Neuronal stem cell (in vitro differentiated cells): ENCODE data around the gene TRIM74.
"Not testable (repeated sequence)": the region's sequence is repeated elsewhere in the genome, so short reads cannot be mapped to it uniquely, and the experiment has no call there.

Experiments used
- DNase-seq: peaks from one replicate; pipeline ENCODE4 v3.0.0-alpha.2; 2013; ENCODE audit warnings: low spot score
- H2AFZ ChIP-seq: one replicate; pipeline ENCODE4 v1.6.1; 2013; ENCODE audit warnings: mild to moderate bottlenecking, low read length, inconsistent platforms
- H2AK5ac ChIP-seq: 2 replicates; pipeline ENCODE4 v1.6.1; 2013; ENCODE audit warnings: low read depth, mild to moderate bottlenecking, inconsistent platforms, low read length, moderate library complexity, mixed read lengths
- H2BK120ac ChIP-seq: 2 replicates; pipeline ENCODE4 v1.6.1; 2013; ENCODE audit warnings: low read depth, mild to moderate bottlenecking, inconsistent platforms, low read length, moderate library complexity, mixed read lengths
- H2BK12ac ChIP-seq: one replicate; pipeline ENCODE4 v1.6.1; 2013; ENCODE audit warnings: low read length, inconsistent platforms
- H2BK15ac ChIP-seq: 2 replicates; pipeline ENCODE4 v1.6.1; 2013; ENCODE audit warnings: mild to moderate bottlenecking, low read length, inconsistent platforms, mixed read lengths
- H2BK5ac ChIP-seq: one replicate; pipeline ENCODE4 v1.6.1; 2013; ENCODE audit warnings: inconsistent platforms, mild to moderate bottlenecking, low read length, moderate library complexity
- H3K14ac ChIP-seq: one replicate; pipeline ENCODE4 v1.6.1; 2013; ENCODE audit warnings: low read length, inconsistent platforms
- H3K18ac ChIP-seq: 2 replicates; pipeline ENCODE4 v1.6.1; 2013; ENCODE audit warnings: low read length, inconsistent platforms
- H3K23ac ChIP-seq: 2 replicates; pipeline ENCODE4 v1.6.1; 2013; ENCODE audit warnings: low read depth, mild to moderate bottlenecking, mixed read lengths, low read length, inconsistent platforms; ENCODE audit not compliant: poor library complexity
- H3K27ac ChIP-seq: replicated peaks from 3 replicates; pipeline ENCODE4 v1.5.1; 2013; ENCODE audit warnings: low read length, inconsistent platforms
- H3K27me3 ChIP-seq, 3 experiments: 2 replicates each; pipeline ENCODE4 v1.6.1; 2013; ENCODE audit warnings: low read length in 3 of 3, mild to moderate bottlenecking in 2 of 3, inconsistent platforms in 1 of 3, low read depth in 1 of 3, mixed read lengths in 1 of 3, moderate library complexity in 1 of 3; ENCODE audit not compliant: control insufficient read depth in 3 of 3, insufficient read depth in 3 of 3
- H3K36me3 ChIP-seq, 2 donors: replicated peaks in 1 of 2; 2 replicates each; pipeline ENCODE4 v1.6.1; 2013; ENCODE audit warnings: low read length in 2 of 2; ENCODE audit not compliant: control insufficient read depth in 2 of 2, insufficient read depth in 2 of 2
- H3K4ac ChIP-seq: 2 replicates; pipeline ENCODE4 v1.6.1; 2013; ENCODE audit warnings: inconsistent platforms, mild to moderate bottlenecking, low read length, moderate library complexity
- H3K4me1 ChIP-seq, 2 donors: 1 replicate in 1 of 2; 2 replicates in 1 of 2; pipeline ENCODE4 v1.6.1; 2013; ENCODE audit warnings: low read length in 2 of 2, low read depth in 1 of 2; ENCODE audit not compliant: control insufficient read depth in 2 of 2, insufficient read depth in 1 of 2
- H3K4me2 ChIP-seq: one replicate; pipeline ENCODE4 v1.6.1; 2013; ENCODE audit warnings: mild to moderate bottlenecking, low read length, inconsistent platforms; ENCODE audit not compliant: insufficient read depth, poor library complexity, severe bottlenecking
- H3K4me3 ChIP-seq, 2 donors: 2 replicates each; pipeline ENCODE4 v1.5.1; 2013; ENCODE audit warnings: low read length in 2 of 2, mild to moderate bottlenecking in 2 of 2, inconsistent platforms in 1 of 2, moderate library complexity in 1 of 2
- H3K79me1 ChIP-seq: one replicate; pipeline ENCODE4 v1.6.1; 2013; ENCODE audit warnings: low read depth, mild to moderate bottlenecking, inconsistent platforms, low read length, moderate library complexity
- H3K9ac ChIP-seq: one replicate; pipeline ENCODE4 v1.6.1; 2013; ENCODE audit warnings: mild to moderate bottlenecking, low read depth, low read length, inconsistent platforms; ENCODE audit not compliant: poor library complexity
- H3K9me3 ChIP-seq, 2 donors: replicated peaks in 1 of 2; 2 replicates each; pipeline versions ENCODE3 to v1.6.1; 2013; ENCODE audit warnings: low read length in 2 of 2, mild to moderate bottlenecking in 2 of 2, inconsistent platforms in 1 of 2, low read depth in 1 of 2, mixed read lengths in 1 of 2, moderate library complexity in 1 of 2; ENCODE audit not compliant: control insufficient read depth in 2 of 2, insufficient read depth in 1 of 2
- H4K8ac ChIP-seq: one replicate; pipeline ENCODE4 v1.6.1; 2013; ENCODE audit warnings: low read depth, mild to moderate bottlenecking, inconsistent platforms, low read length, moderate library complexity
- H4K91ac ChIP-seq: one replicate; pipeline ENCODE4 v1.6.1; 2013; ENCODE audit warnings: low read length, low read depth, mild to moderate bottlenecking, inconsistent platforms; ENCODE audit not compliant: poor library complexity
- WGBS, 2 donors: extraction: QIAGEN DNeasy Blood & Tissue Kit; methylation state at CpG; one replicate each; pipeline ENCODE4 v1.1.7; 2013; ENCODE audit warnings: missing lambda C conversion rate in 2 of 2, mixed read lengths in 1 of 2; ENCODE audit not compliant: insufficient read length in 2 of 2, insufficient replicate concordance in 1 of 2; ENCODE audit errors: extremely low coverage in 2 of 2; 5-methylcytosine and 5-hydroxymethylcytosine counted together

Gene TRIM74

GRCh38 chr7:72974781-72975180 is 5.5 kb upstream of the TRIM74 start:
- not testable (repeated sequence) for H3K9ac ChIP-seq, H3K79me1 ChIP-seq, H2AFZ ChIP-seq, H4K91ac ChIP-seq, H3K27me3 ChIP-seq, H3K4ac ChIP-seq, H2BK120ac ChIP-seq, H3K18ac ChIP-seq, H2AK5ac ChIP-seq, H2BK15ac ChIP-seq, H3K9me3 ChIP-seq, H3K27ac ChIP-seq, H3K36me3 ChIP-seq, H3K4me1 ChIP-seq, H3K23ac ChIP-seq, H3K4me2 ChIP-seq, H3K14ac ChIP-seq, H2BK12ac ChIP-seq, H4K8ac ChIP-seq, H2BK5ac ChIP-seq, DNase-seq, H3K4me3 ChIP-seq
- no CpG with 5 or more reads among the region's 7 CpGs for WGBS, 2 donors

- H3K4me1 ChIP-seq, H2AFZ ChIP-seq, H3K14ac ChIP-seq, H3K27me3 ChIP-seq, H4K91ac ChIP-seq, H3K18ac ChIP-seq, H2BK15ac ChIP-seq, H2AK5ac ChIP-seq, H3K36me3 ChIP-seq, H3K79me1 ChIP-seq, H3K4ac ChIP-seq, H2BK5ac ChIP-seq, H3K9me3 ChIP-seq, DNase-seq, H3K4me3 ChIP-seq, H2BK12ac ChIP-seq, H3K27ac ChIP-seq, H3K4me2 ChIP-seq, H4K8ac ChIP-seq, H3K23ac ChIP-seq, H2BK120ac ChIP-seq, H3K9ac ChIP-seq: not testable (repeated sequence)
- no CpG with 5 or more reads among the region's 6 CpGs for WGBS, 2 donors
Observed at GRCh38 chr7:72971505-72971904, 2.2 kb upstream of the TRIM74 start.

DNA sequence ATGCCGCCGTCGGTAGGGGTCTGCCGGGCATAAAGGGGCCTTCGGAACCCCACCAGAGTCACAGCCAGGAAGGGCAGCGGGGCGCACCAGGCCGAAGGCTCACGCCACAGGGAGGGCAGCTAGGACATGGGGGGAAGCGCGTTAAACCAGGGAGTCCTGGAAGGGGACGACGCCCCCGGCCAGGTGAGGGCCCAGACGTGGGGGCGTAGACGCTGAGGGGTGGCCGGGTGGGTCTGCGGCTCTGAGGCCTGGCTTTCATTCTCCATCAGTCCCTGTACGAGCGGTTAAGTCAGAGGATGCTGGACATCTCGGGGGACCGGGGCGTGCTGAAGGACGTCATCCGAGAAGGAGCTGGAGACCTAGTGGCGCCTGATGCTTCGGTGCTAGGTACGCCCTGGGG is 422 bp upstream of the TRIM74 start:
- not testable (repeated sequence) for H3K9ac ChIP-seq, H3K27me3 ChIP-seq, H3K36me3 ChIP-seq, H3K9me3 ChIP-seq, H3K23ac ChIP-seq, H3K79me1 ChIP-seq, H3K4ac ChIP-seq, H3K4me1 ChIP-seq, H3K27ac ChIP-seq, H2BK120ac ChIP-seq, H4K91ac ChIP-seq, H3K14ac ChIP-seq, H2AFZ ChIP-seq, DNase-seq, H2BK5ac ChIP-seq, H2BK15ac ChIP-seq, H2BK12ac ChIP-seq, H4K8ac ChIP-seq, H2AK5ac ChIP-seq, H3K4me3 ChIP-seq, H3K18ac ChIP-seq, H3K4me2 ChIP-seq
- no CpG with 5 or more reads among the region's 29 CpGs for WGBS, 2 donors

GRCh38 chr7:72966892-72967291 is 2.4 kb downstream of the TRIM74 start:
- H3K36me3 ChIP-seq, DNase-seq: not testable (repeated sequence)

More at GRCh38 chr7:72966892-72967291, 2.4 kb downstream of the TRIM74 start:
- H3K4ac ChIP-seq, H3K79me1 ChIP-seq, H3K4me2 ChIP-seq, H2BK12ac ChIP-seq, H4K91ac ChIP-seq, H2BK120ac ChIP-seq, H3K27me3 ChIP-seq, H2BK15ac ChIP-seq, H3K4me3 ChIP-seq, H3K9ac ChIP-seq, H3K9me3 ChIP-seq, H3K4me1 ChIP-seq, H3K18ac ChIP-seq, H3K23ac ChIP-seq, H2BK5ac ChIP-seq, H2AFZ ChIP-seq, H2AK5ac ChIP-seq, H3K27ac ChIP-seq, H3K14ac ChIP-seq, H4K8ac ChIP-seq: not testable (repeated sequence)
- WGBS, 2 donors: no CpG with 5 or more reads among the region's 3 CpGs
